Measurements from ENCODE around the gene CACUL1. TPM values are rescaled to one million over a fixed set of nuclear protein-coding genes. Genes with fewer than 3 reads are reported as not detected.
A peak's percentile ranks its signal among the peaks of the same experiment; 100 is the strongest.

The CACUL1 gene
- total and polyA plus RNA-seq, 2 of the 13 experiments (the other 11 are each of a cell fraction or from before 2014, with no cell fraction given): 14.2 to 31.0 TPM

GRCh38 chr10:118754556-118755423 is at the start of gene CACUL1 (continued):
- TF ChIP-seq SNAPC4 (CRISPR knock-in tag; IDR thresholded peaks at IDR 0.05): peak; percentile 83; the same call in 1 of the 2 replicates
- TF ChIP-seq NKX3-1 (CRISPR knock-in tag; IDR thresholded peaks at IDR 0.05): no peak
- TF ChIP-seq MED1 (CRISPR knock-in tag; IDR thresholded peaks at IDR 0.05): peak; percentile 73
- TF ChIP-seq ZNF317 (CRISPR knock-in tag; IDR thresholded peaks at IDR 0.05): peak; percentile 81; the same call in 1 of the 2 replicates
- no peak for TF ChIP-seq ZNF598 (CRISPR knock-in tag; IDR thresholded peaks at IDR 0.05; ENCODE audit: borderline replicate concordance)
- TF ChIP-seq EHMT2 (IDR thresholded peaks at IDR 0.05; ENCODE audit: borderline replicate concordance, low read depth, low read length): no peak
- TF ChIP-seq NRL (CRISPR knock-in tag; IDR thresholded peaks at IDR 0.05; ENCODE audit: borderline replicate concordance): no peak; the same call in 1 of the 2 replicates
- no peak; the same call in 1 of the 2 replicates for TF ChIP-seq ZNF660 (CRISPR knock-in tag; IDR thresholded peaks at IDR 0.05; ENCODE audit: borderline replicate concordance, low read depth)
- no peak for TF ChIP-seq ZNF274 (CRISPR knock-in tag; IDR thresholded peaks at IDR 0.05)
- TF ChIP-seq ZNF460 (CRISPR knock-in tag; IDR thresholded peaks at IDR 0.05; ENCODE audit: borderline replicate concordance): no peak; the same call in 1 of the 2 replicates
- TF ChIP-seq KDM5B (CRISPR knock-in tag; IDR thresholded peaks at IDR 0.05; ENCODE audit: borderline replicate concordance): peak; percentile 84
- TF ChIP-seq STAT6 (CRISPR knock-in tag; IDR thresholded peaks at IDR 0.05; ENCODE audit: borderline replicate concordance): no peak
- peak; percentile 55; the same call in 1 of the 2 replicates for TF ChIP-seq ZNF772 (CRISPR knock-in tag; IDR thresholded peaks at IDR 0.05)
- no peak for TF ChIP-seq ZNF597 (CRISPR knock-in tag; IDR thresholded peaks at IDR 0.05)
- TF ChIP-seq HOXA7 (CRISPR knock-in tag; IDR thresholded peaks at IDR 0.05): no peak
- no peak for TF ChIP-seq FUBP1 (CRISPR knock-in tag; IDR thresholded peaks at IDR 0.05; ENCODE audit: borderline replicate concordance)
- no peak for TF ChIP-seq NBN (conservative IDR thresholded peaks at IDR 0.05)
- TF ChIP-seq ZFP36L2 (CRISPR knock-in tag; IDR thresholded peaks at IDR 0.05): no peak

Measured in HepG2 (cell line).